Upper lobe of left lung (tissue), 6 donors: ENCODE data around the gene C1QTNF6. TPM values are rescaled to one million over a fixed set of nuclear protein-coding genes. Genes with fewer than 3 reads are reported as not detected.

Experiments
- ATAC-seq, 2 donors: fragments of 200-7000 bp; cut with Tn5 transposase; one replicate each; pipeline ENCODE4 v1.9.1; 2022; ENCODE audit warnings: mild to moderate bottlenecking in 2 of 2, moderate library complexity in 2 of 2; ENCODE audit not compliant: low FRiP score in 2 of 2
- DNase-seq, 2 donors: peaks; one replicate each; pipeline ENCODE4 v3.0.0-alpha.2; 2019 to 2020
- H3K27ac ChIP-seq, 4 donors: fragments of 200-600 bp; sonication (generic); one replicate each; pipeline ENCODE4 v1.5.1; 2016 to 2019
- H3K27me3 ChIP-seq, 4 donors: fragments of 200-600 bp; sonication (generic); one replicate each; pipeline ENCODE4 v1.5.1; 2017 to 2019
- H3K36me3 ChIP-seq, 4 donors: fragments of 200-600 bp; sonication (generic); one replicate each; pipeline ENCODE4 v1.5.1; 2016 to 2019
- H3K4me1 ChIP-seq, 4 donors: fragments of 200-600 bp; sonication (generic); one replicate each; pipeline ENCODE4 v1.5.1; 2018 to 2019
- H3K4me3 ChIP-seq, 4 donors: fragments of 200-600 bp; sonication (generic); one replicate each; pipeline ENCODE4 v1.5.1; 2017 to 2019; ENCODE audit warnings: mild to moderate bottlenecking in 2 of 4, moderate library complexity in 1 of 4
- H3K9me3 ChIP-seq, 4 donors: fragments of 200-600 bp; sonication (generic); one replicate each; pipeline ENCODE4 v1.5.1; 2018 to 2019
- EP300 ChIP-seq, 4 donors: sonication (generic); formaldehyde crosslinking; IDR thresholded peaks; one replicate each; pipeline ENCODE4 v1.5.1; 2017; ENCODE audit warnings: antibody characterized with exemption in 4 of 4, control low read depth in 2 of 4
- POLR2A ChIP-seq, 4 donors: fragments of 450-650 bp; IDR thresholded peaks; one replicate each; pipeline ENCODE4 v1.5.1; 2016 to 2017; ENCODE audit warnings: antibody characterized with exemption in 4 of 4, mild to moderate bottlenecking in 2 of 4
- POLR2AphosphoS5 ChIP-seq, 2 donors: sonication (generic); formaldehyde crosslinking; IDR thresholded peaks; one replicate each; pipeline ENCODE4 v1.5.1; 2017; ENCODE audit warnings: antibody characterized with exemption in 2 of 2
- WGBS, 2 donors: methylation state at CpG; one replicate each; pipeline ENCODE4 v1.1.5; 2017 to 2018; 5-methylcytosine and 5-hydroxymethylcytosine counted together
- total RNA-seq, 6 donors: library from RNA; depleted of rRNA in 4 of 6; stranded (reverse); fragments of >200 nt in 4 of 6; gene quantifications; one replicate each; pipeline versions ENCODE4 v1.1.0 to v1.2.1, GENCODE V29; 2016 to 2021
- TF ChIP-seq, protein P1 (sequence below), 6 experiments: fragments of 450-650 bp in 4 of 6; fragments of 200-600 bp in 2 of 6; sonication (generic) in 2 of 6; IDR thresholded peaks; one replicate each; pipeline ENCODE4 v1.5.1; 2016 to 2019; ENCODE audit warnings: antibody characterized with exemption in 6 of 6
- donor health status: DM: no; HTN: no; CAD: no; lungs with moderate emphysema.
- donor health status: DM: no; HTN: yes; CAD: no; lungs with severe emphysema.

The C1QTNF6 gene
- total RNA-seq, 6 donors from 2014 or later: 2.1 to 8.4 (median 4.7) TPM

DNA sequence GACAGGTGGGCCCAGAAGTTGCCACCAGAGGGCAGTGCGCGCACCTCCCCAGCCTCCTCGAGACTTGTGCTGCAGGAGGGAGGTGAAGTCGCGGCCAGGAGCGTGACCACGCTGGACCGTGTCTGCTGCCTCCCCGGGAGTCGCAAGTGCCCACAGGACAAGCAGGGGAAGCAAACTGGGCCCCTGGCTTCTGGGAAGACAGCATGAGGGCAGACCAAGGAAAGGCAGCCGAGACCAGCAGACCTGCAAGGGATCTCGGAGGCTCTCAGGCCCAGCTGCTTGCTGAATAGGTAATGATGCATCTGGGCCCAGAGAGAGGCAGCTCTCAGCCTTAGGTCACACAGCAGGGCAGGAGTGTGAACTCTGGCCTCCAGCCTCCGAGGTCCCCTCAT, 21.4 kb downstream of the C1QTNF6 start:
- Histone ChIP-seq H3K4me3 (peak overlapping the region in 2 of 4 donors; percentile 18 to 24), H3K27ac (peak overlapping the region in 3 of 4 donors; percentile 68 to 81 (median 70)), H3K9me3 (no peaks in the 10 kb centered on the region), H3K36me3 (no peaks in the 10 kb centered on the region), H3K27me3 (no peaks in the 10 kb centered on the region), H3K4me1 (peaks cover 15 to 22% (median 16%) of the 10 kb centered on the region in 4 donors)
- TF ChIP-seq POLR2AphosphoS5 (IDR thresholded peaks at IDR 0.05): peak in 1 of 2 donors; percentile 17
- no peak for TF ChIP-seq POLR2A (IDR thresholded peaks at IDR 0.05)
- TF ChIP-seq, protein P1, sequence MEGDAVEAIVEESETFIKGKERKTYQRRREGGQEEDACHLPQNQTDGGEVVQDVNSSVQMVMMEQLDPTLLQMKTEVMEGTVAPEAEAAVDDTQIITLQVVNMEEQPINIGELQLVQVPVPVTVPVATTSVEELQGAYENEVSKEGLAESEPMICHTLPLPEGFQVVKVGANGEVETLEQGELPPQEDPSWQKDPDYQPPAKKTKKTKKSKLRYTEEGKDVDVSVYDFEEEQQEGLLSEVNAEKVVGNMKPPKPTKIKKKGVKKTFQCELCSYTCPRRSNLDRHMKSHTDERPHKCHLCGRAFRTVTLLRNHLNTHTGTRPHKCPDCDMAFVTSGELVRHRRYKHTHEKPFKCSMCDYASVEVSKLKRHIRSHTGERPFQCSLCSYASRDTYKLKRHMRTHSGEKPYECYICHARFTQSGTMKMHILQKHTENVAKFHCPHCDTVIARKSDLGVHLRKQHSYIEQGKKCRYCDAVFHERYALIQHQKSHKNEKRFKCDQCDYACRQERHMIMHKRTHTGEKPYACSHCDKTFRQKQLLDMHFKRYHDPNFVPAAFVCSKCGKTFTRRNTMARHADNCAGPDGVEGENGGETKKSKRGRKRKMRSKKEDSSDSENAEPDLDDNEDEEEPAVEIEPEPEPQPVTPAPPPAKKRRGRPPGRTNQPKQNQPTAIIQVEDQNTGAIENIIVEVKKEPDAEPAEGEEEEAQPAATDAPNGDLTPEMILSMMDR (IDR thresholded peaks at IDR 0.05): peak in 5 of 6 experiments; percentile 88 to 96 (median 93)
- no peak for TF ChIP-seq EP300 (IDR thresholded peaks at IDR 0.05)
- ATAC-seq (peak; percentile 86 to 93), DNase-seq (peak; percentile 88 to 93)
- WGBS, 2 donors: 13 to 57% methylated on average over 1 to 13 of the region's 13 CpGs

DNA sequence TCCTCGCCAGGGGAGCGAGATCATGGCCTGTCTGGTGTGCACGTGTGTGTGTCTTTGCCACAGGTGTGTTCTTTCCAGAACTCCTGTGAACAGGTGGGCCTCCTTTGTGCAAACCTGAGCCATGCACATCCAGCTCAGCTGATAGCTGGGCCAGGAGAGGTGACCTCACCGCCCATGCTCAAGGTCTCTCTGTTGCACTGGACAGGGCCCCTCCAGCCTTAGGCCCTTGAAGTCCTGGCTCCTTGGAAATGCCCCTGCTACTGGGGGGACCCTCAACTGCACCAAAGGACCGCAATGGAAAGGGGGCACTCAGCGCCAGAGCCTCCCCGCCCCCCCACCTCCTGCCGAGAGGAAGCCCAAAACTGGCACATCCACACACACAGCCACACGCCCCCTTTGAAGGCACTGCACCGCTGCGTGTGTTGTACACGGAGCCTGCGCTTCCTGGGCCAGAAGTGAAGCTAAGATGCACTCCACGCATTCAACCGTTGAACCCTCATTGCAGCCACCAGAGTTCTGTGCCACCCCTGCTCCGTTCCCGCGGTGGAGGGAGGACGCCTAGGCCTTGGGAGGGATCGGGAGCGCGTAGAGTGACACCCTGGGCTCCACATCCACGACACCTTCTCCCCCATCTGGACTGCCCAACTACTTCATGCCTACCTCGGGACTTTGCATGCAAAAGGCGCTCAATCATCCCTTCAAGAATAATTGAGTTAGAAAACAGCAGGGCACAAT, 21.9 kb downstream of the C1QTNF6 start:
- Histone ChIP-seq H3K27ac (peak overlapping the region in 3 of 4 donors; percentile 32 to 70 (median 68)), H3K4me1 (peaks cover 15 to 22% (median 16%) of the 10 kb centered on the region in 4 donors), H3K27me3 (no peaks in the 10 kb centered on the region), H3K36me3 (no peaks in the 10 kb centered on the region), H3K9me3 (peaks cover 0 to 4% (median 0%) of the 10 kb centered on the region in 4 donors), H3K4me3 (no peak overlapping the region)
- TF ChIP-seq EP300 (IDR thresholded peaks at IDR 0.05): no peak
- TF ChIP-seq POLR2AphosphoS5 (IDR thresholded peaks at IDR 0.05): no peak
- TF ChIP-seq POLR2A (IDR thresholded peaks at IDR 0.05): no peak
- TF ChIP-seq, protein P1 (IDR thresholded peaks at IDR 0.05): peak in 1 of 6 experiments; percentile 80
- ATAC-seq (no peak), DNase-seq (peak in 1 of 2 donors; percentile 66)
- WGBS, 2 donors: 53 to 58% methylated on average over 22 to 25 of the region's 25 CpGs

DNA sequence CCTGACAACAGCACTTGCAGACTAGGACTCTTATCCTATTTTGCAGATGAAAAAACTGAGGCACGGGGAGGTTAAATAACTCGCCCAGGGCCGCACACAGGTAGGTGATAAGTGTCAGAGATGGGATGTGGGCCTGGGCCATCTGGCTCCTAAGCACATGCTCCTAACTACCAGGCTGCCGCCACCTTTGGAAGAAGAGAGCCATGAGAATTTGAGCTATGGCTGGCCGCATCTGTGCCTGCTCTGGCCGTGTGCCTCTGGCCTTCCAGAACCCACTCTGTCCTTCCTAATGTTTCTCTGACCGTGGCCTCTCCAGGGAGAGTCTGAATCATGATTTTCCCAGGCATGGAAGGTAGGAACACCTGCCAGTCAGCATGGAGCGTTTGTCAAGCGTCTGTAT, 23.0 kb downstream of the C1QTNF6 start:
- Histone ChIP-seq H3K36me3 (no peaks in the 10 kb centered on the region), H3K4me3 (no peak overlapping the region), H3K27ac (no peak overlapping the region), H3K9me3 (peaks cover 0 to 4% (median 0%) of the 10 kb centered on the region in 4 donors), H3K27me3 (no peaks in the 10 kb centered on the region), H3K4me1 (peaks cover 13 to 22% (median 16%) of the 10 kb centered on the region in 4 donors)
- 88 to 91% methylated on average over 7 to 9 of the region's 9 CpGs for WGBS, 2 donors
- TF ChIP-seq, protein P1 (IDR thresholded peaks at IDR 0.05): no peak
- TF ChIP-seq POLR2AphosphoS5 (IDR thresholded peaks at IDR 0.05): no peak
- no peak for TF ChIP-seq EP300 (IDR thresholded peaks at IDR 0.05)
- TF ChIP-seq POLR2A (IDR thresholded peaks at IDR 0.05): no peak
- ATAC-seq (no peak), DNase-seq (no peak)

DNA sequence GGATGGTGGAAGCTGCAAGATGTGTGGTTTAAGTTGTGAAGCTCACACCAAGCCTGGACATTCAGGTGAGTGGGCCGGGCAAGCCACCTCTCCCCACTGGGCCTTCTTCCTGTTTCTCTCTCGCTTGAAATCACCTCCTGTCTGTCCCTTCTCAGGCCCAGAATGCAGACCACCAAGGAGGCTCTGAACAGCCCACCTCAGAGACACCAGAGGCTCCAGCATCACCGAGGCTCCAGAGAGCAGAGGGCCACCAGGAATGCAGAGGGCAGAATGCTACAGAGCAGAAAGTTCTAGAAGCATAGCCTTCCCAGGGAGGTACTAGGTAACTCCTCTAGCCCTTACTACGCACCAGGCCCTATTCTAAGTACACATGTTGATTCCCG, 23.6 kb downstream of the C1QTNF6 start:
- H3K27ac ChIP-seq: peak overlapping the region in 1 of 4 donors; percentile 2
- ATAC-seq: no peak

More for the DNA sequence above, 23.6 kb downstream of the C1QTNF6 start:
- Histone ChIP-seq H3K4me3 (no peak overlapping the region), H3K4me1 (peaks cover 13 to 22% (median 16%) of the 10 kb centered on the region in 4 donors), H3K9me3 (peaks cover 0 to 4% (median 0%) of the 10 kb centered on the region in 4 donors), H3K36me3 (no peaks in the 10 kb centered on the region), H3K27me3 (no peaks in the 10 kb centered on the region)
- 53 to 82% methylated on average over 4 to 5 of the region's 5 CpGs for WGBS, 2 donors
- TF ChIP-seq EP300 (IDR thresholded peaks at IDR 0.05) (no peak), POLR2A (IDR thresholded peaks at IDR 0.05) (no peak), POLR2AphosphoS5 (IDR thresholded peaks at IDR 0.05) (no peak)
- TF ChIP-seq, protein P1 (IDR thresholded peaks at IDR 0.05): no peak
- DNase-seq: no peak
